VCaP (cell line): ENCODE measurements around the gene ACSL4.

Experiments
- H3K27ac ChIP-seq: fragments of 450-650 bp; 2 replicates; pipeline ENCODE4 v1.5.1; 2017
- CTCF ChIP-seq: fragments of 450-650 bp; conservative IDR thresholded peaks from 2 replicates; pipeline ENCODE4 v1.5.1; 2017; ENCODE audit warnings: mild to moderate bottlenecking, moderate library complexity

Gene ACSL4

GRCh38 chrX:109626637-109627036 is 106.4 kb downstream of the ACSL4 start:
- no peak overlapping the region for H3K27ac ChIP-seq
- no peak for TF ChIP-seq CTCF

DNA sequence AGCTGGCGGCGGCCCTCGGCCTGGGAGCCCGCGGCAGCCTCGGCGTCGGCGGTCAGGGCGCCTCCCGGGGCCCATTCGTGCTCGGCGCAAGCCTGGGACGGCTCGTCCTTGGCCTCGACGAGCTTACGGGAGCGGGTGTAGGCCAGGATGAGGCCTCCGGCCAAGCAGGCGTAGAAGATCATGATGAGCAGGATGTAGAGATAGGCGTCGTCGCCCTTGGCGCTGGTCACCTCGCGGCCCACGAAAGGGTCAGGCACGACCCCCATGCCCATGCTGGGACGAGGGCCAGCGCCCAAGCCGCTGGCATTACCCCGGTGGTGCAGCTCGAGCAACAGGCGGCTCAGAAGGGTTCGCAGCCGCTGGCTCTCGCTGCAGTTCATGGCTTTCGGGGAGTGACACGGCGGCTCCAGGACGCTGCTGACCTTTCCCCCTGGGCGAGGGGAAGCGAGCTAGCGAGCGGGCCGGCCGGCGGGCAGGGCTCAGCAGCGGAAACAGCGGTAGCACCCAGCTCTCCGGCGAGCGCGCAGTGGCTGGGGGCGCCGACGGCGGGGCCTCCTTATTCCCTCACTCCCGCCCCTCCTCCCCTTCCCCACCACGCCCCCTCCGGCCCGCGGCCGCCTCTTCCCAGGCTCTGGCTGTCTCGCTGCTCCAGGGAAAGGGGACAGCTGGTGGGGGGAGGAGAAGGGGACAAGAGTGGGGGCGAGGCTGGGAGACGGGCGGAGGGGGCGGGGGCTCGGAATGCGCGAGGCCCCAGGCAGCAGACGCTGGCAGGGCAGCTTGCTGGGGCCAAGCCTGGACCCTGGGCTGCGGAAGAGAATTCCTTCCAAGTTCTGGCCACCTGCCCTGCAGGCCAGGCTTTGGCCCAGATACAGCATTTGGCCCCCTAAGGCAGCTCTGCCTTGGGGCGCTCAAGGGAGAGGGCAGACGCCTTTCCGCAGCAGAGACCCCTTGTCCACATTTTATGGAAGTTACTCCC is 108.1 kb downstream of the ACSL4 start, which contains the start of gene KCNE5:
Gene KCNE5, minus strand, starts transcription at position 532 of the 976 bp plus-strand sequence. Its CDS starts 152 bp downstream, at position 380.
- TF ChIP-seq CTCF = no peak
- no peak within 1 kb of the TSS for H3K27ac ChIP-seq

- no peak overlapping the region for H3K27ac ChIP-seq
- TF ChIP-seq CTCF = no peak
Measured at GRCh38 chrX:109623997-109624396, 109.1 kb downstream of the ACSL4 start.

- no peak overlapping the region for H3K27ac ChIP-seq
- no peak for TF ChIP-seq CTCF
Measured at GRCh38 chrX:109622270-109622669, 110.8 kb downstream of the ACSL4 start.

GRCh38 chrX:109619771-109620170 is 113.3 kb downstream of the ACSL4 start:
- no peak for TF ChIP-seq CTCF

DNA sequence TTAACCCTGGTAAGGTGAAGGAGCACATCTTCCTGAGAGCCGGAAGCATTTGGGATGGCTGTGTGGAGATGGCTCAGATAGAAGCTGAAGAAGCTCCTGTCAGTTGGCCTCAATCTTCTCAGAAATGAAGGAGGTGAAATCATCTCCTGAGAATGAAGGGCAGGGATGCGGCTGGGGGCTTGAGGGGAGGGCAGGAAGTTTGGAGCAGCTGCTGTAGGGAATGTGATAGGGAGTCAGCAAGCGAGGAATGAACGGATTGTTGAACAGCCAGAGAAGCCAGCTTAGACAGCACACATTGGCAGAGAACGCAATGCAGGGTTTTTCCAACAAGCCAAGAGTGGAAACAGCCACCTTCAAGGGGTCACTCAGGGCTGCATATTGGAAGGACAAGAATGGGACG is 118.1 kb downstream of the ACSL4 start:
- no peak overlapping the region for H3K27ac ChIP-seq
- no peak for TF ChIP-seq CTCF

More at GRCh38 chrX:109619771-109620170, 113.3 kb downstream of the ACSL4 start:
- no peak overlapping the region for H3K27ac ChIP-seq

- H3K27ac ChIP-seq = no peak overlapping the region
- TF ChIP-seq CTCF = no peak
Measured at GRCh38 chrX:109601486-109601885, 131.6 kb downstream of the ACSL4 start.
